Epithelial cell of esophagus (primary cell): Measurements from ENCODE around the gene DDX49.
"Not testable (repeated sequence)": the region's sequence is repeated elsewhere in the genome, so short reads cannot be mapped to it uniquely, and the experiment has no call there.

Experiments used
- DNase-seq: peaks from one replicate; pipeline ENCODE4 v3.0.0; 2010; ENCODE audit warnings: low read depth
- H3K4me3 ChIP-seq: 2 replicates; pipeline ENCODE4 v1.5.1; 2011; ENCODE audit warnings: mild to moderate bottlenecking, low read length, control low read depth
- TF ChIP-seq, protein P1 (sequence below): IDR thresholded peaks from 2 replicates; pipeline ENCODE4 v1.5.1; 2011; ENCODE audit warnings: low read depth, mild to moderate bottlenecking, low read length, control low read depth, inconsistent platforms; ENCODE audit not compliant: insufficient read depth; ENCODE audit errors: missing control alignments

Gene DDX49

DNA sequence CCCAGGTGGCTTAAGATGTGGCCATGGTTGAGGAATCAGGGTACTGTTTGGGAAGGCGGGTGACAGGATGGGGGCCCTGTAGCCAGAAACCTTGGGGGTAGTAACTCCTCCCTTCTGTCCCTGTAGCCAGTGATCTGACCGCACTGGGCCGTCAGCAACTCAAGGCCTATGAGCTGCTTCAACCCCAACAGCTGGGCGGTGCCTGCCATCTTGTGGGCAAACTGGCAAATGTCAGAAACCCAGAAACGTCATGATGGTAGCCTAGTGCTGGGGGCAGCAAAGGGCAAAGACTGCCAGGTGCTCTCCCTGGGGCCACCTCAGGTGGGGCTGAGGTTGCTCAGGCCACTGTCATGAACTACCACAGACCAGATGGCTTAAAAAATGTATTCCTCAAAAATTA is 3.9 kb upstream of the DDX49 start:
- H3K4me3 ChIP-seq = no peak overlapping the region
- TF ChIP-seq, protein P1, sequence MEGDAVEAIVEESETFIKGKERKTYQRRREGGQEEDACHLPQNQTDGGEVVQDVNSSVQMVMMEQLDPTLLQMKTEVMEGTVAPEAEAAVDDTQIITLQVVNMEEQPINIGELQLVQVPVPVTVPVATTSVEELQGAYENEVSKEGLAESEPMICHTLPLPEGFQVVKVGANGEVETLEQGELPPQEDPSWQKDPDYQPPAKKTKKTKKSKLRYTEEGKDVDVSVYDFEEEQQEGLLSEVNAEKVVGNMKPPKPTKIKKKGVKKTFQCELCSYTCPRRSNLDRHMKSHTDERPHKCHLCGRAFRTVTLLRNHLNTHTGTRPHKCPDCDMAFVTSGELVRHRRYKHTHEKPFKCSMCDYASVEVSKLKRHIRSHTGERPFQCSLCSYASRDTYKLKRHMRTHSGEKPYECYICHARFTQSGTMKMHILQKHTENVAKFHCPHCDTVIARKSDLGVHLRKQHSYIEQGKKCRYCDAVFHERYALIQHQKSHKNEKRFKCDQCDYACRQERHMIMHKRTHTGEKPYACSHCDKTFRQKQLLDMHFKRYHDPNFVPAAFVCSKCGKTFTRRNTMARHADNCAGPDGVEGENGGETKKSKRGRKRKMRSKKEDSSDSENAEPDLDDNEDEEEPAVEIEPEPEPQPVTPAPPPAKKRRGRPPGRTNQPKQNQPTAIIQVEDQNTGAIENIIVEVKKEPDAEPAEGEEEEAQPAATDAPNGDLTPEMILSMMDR = peak; percentile 52
- DNase-seq = peak; percentile 64

DNA sequence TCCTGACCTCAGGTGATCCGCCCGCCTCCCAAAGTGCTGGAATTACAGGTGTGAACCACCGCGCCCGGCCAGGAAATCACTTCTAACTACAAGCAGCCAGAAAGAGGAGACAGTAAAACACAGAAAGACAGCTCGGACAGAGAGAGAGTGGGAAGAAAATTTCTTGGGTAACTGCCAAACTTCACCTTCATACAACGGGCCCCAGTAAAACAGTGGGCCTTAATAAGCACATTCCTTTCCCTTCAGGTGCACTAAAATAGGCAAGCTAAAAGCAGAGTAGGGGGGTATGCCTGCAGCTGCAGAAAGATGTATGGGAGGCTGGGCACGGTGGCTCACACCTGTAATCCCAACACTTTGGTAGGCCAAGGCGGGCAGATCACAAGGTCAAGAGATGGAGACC is 1.9 kb upstream of the DDX49 start:
- DNase-seq, H3K4me3 ChIP-seq: not testable (repeated sequence)

DNA sequence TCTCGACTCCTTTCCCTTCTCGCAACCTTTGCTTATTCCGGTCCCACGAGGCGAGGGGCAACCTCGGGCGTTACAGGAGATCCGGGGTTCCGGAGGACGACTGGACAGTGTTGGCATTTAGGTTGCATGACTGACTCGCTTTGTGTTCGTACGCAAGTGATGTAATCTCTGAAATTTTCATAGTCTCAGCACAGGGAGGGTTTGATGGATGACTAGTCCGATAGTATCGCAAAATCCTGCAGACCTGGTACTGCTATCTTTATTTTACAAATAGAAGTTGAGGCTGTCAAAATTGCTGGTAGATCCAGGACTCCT is 342 bp downstream of the DDX49 start:
- peak overlapping the region; percentile 97 for H3K4me3 ChIP-seq
- no peak for DNase-seq
- TF ChIP-seq, protein P1 = no peak

DNA sequence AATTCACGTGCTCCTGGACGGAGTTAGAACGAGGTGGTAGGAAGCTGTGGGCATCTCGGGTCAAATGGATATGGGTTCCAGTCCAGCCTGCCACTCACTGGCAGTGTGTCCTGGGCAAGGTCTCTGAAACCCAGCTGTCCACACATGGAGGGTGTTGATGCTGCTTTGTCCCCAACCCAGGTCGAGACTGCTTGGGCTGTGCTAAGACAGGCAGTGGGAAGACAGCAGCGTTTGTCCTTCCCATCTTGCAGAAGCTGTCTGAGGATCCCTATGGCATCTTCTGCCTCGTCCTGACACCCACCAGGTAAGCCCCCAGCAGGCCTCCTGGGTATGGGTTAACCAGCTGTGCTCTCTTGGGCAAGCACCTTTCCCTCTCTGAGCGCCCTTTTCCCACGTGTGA is 885 bp downstream of the DDX49 start:
- no peak for DNase-seq
- peak overlapping the region; percentile 97 for H3K4me3 ChIP-seq
- TF ChIP-seq, protein P1 = no peak

DNA sequence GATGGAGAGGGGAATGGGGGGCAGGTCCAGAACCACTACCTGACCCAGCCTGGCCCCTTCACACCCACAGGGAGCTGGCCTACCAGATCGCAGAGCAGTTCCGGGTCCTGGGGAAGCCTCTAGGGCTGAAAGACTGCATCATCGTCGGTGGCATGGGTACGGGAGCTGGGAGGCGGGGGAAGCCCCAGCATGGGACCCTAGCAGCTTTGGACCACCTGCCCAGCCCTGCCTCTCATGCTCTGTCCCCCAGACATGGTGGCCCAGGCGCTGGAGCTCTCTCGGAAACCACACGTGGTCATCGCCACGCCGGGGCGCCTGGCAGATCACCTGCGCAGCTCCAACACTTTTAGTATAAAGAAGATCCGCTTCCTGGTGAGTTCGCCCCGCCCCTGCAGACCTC is 2.1 kb downstream of the DDX49 start:
- DNase-seq = no peak
- TF ChIP-seq, protein P1 = no peak
- H3K4me3 ChIP-seq = no peak overlapping the region

DNA sequence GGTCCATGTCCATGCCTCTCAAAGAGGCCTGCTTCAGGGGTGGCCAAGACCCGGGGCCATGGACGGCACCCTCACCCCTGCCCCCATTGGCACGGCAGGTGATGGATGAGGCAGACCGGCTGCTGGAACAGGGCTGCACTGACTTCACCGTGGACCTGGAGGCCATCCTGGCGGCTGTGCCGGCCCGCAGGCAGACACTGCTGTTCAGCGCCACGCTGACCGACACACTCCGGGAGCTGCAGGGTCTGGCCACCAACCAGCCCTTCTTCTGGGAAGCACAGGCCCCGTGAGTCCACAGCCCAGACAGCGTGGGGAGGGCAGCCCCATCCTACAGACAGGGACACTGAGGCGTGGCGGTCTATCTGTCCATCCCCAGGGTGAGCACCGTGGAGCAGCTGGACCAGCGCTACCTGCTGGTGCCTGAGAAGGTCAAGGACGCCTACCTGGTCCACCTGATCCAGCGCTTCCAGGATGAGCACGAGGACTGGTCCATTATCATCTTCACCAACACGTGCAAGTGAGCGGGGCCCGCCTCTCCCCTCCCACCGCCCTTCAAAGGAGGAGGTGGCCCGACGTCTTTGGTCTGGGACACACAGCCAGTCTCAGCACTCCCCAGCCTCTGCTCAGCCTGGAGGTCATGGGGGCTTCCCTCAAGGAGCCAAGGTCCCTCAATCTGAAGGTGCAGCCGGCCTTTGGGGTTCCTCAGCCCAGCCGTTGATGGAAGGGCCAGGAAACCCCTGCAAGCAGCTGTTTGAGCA is 2.9 kb downstream of the DDX49 start:
- no peak for DNase-seq
- H3K4me3 ChIP-seq = no peak overlapping the region
- TF ChIP-seq, protein P1 = no peak

DNA sequence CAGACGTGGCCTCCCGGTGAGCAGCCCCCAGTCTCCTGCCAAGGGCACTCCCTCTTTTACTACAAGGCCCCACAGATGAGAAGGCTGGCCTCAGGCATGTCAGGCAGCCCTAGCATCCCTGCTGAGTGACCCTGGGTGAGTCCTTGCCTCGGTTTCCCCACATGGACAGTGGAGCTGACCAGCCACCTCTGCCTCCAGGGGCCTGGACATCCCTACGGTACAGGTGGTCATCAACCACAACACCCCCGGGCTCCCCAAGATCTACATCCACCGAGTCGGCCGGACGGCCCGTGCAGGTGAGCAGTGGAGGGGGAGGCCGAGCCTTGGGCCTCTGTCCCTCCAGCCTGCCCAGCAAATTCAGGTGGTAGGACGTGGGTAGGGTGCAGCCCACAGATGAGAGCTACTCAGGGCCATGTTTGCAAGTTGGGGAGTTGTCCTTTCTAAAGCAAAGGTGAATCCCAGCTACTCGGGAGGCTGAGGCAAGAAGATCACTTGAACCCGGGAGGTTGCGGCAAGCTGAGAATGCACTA is 5.2 kb downstream of the DDX49 start:
- no peak overlapping the region for H3K4me3 ChIP-seq
- TF ChIP-seq, protein P1 = no peak
- DNase-seq = no peak
